K562 (cell line): ENCODE data around the gene XPNPEP1. TPM values are rescaled to one million over a fixed set of nuclear protein-coding genes. Genes with fewer than 3 reads are reported as not detected.
A peak's percentile ranks its signal among the peaks of the same experiment; 100 is the strongest.

Experiments used
- ATAC-seq: fragments of 200-7000 bp; cut with Tn5 transposase; 3 replicates; pipeline ENCODE4 v1.9.1; 2020; ENCODE audit warnings: moderate library complexity
- BruUV-seq: library from RNA; stranded (reverse); fragments of 400-500 nt; replicated peaks from 2 replicates; lab custom pipeline; 2021; lab: Mats Ljungman, UMichigan
- CTCF ChIA-PET: fragments of 300-600 bp; formaldehyde crosslinking; extraction: SDS; loops from one replicate; lab custom pipeline; 2021; ENCODE audit warnings: low intra/inter-chr PET ratio; lab: Yijun Ruan, JAX
- POLR2A ChIA-PET: fragments of 300-600, 350-650 bp; sonication (Branson Sonifier 250); formaldehyde crosslinking; extraction: SDS; loops from one replicate; lab custom pipeline; 2021; ENCODE audit warnings: antibody characterized with exemption, inconsistent platforms; lab: Yijun Ruan, JAX
- DNase-seq, 4 experiments: peaks; one replicate each; pipeline versions ENCODE4 v3.0.0 to v3.0.0-alpha.2; 2011 to 2018; ENCODE audit warnings: low spot score in 3 of 4, mixed read lengths in 3 of 4; ENCODE audit errors: extremely low read depth in 1 of 4
- FAIRE-seq: peaks from 2 replicates; lab custom pipeline; 2011; peaks lifted over from hg19 to GRCh38; lab: Jason Lieb, UNC
- H2AFZ ChIP-seq: 2 replicates; pipeline ENCODE4 v1.6.0; 2011; ENCODE audit warnings: low read depth, low read length, control low read depth, inconsistent platforms
- H3K27ac ChIP-seq: fragments of 200-600 bp; 3 replicates; pipeline ENCODE4 v1.8.0; 2011; ENCODE audit warnings: low read depth, mild to moderate bottlenecking, control low read depth, inconsistent platforms, low read length, moderate library complexity, mixed read lengths; ENCODE audit errors: extremely low read depth
- H3K27me3 ChIP-seq, 2 experiments: fragments of 300-600 bp in 1 of 2; 2 replicates in 1 of 2; 3 replicates in 1 of 2; pipeline versions ENCODE4 v1.6.0 to v1.8.0; 2011; ENCODE audit warnings: inconsistent platforms in 2 of 2, low read length in 2 of 2, mild to moderate bottlenecking in 1 of 2, mixed read lengths in 1 of 2, moderate library complexity in 1 of 2; ENCODE audit not compliant: control insufficient read depth in 2 of 2, insufficient read depth in 2 of 2
- H3K36me3 ChIP-seq: fragments of 300-600 bp; 3 replicates; pipeline ENCODE4 v1.8.0; 2011; ENCODE audit warnings: mild to moderate bottlenecking, low read length, inconsistent platforms; ENCODE audit not compliant: control insufficient read depth, insufficient read depth
- H3K4me1 ChIP-seq, 2 experiments: fragments of 200-600 bp in 1 of 2; replicated peaks in 1 of 2; 2 replicates in 1 of 2; 3 replicates in 1 of 2; pipeline versions ENCODE4 v1.5.1 to v1.8.0; 2011; ENCODE audit warnings: inconsistent platforms in 2 of 2, low read length in 2 of 2, mild to moderate bottlenecking in 1 of 2, mixed read lengths in 1 of 2, moderate library complexity in 1 of 2; ENCODE audit not compliant: control insufficient read depth in 2 of 2, insufficient read depth in 2 of 2
- H3K4me2 ChIP-seq: 2 replicates; pipeline ENCODE4 v1.6.1; 2011; ENCODE audit warnings: low read length, control low read depth, inconsistent platforms, mixed read lengths; ENCODE audit not compliant: insufficient read depth
- H3K4me3 ChIP-seq: fragments of 200-600 bp; sonication (generic), shearing (Covaris generic); 2 replicates; pipeline ENCODE4 v1.5.1; 2016; ENCODE audit warnings: control low read depth, inconsistent platforms
- H3K79me2 ChIP-seq: fragments of 200-600 bp; 3 replicates; pipeline ENCODE4 v1.8.0; 2011; ENCODE audit warnings: low read length, inconsistent platforms; ENCODE audit not compliant: control insufficient read depth, insufficient read depth
- H3K9ac ChIP-seq, 2 experiments: 2 replicates each; pipeline versions ENCODE4 v1.6.0 to v1.6.1; 2011; ENCODE audit warnings: low read depth in 2 of 2, low read length in 2 of 2, control low read depth in 1 of 2, inconsistent platforms in 1 of 2, mild to moderate bottlenecking in 1 of 2, mixed read lengths in 1 of 2; ENCODE audit not compliant: insufficient read depth in 1 of 2
- H3K9me1 ChIP-seq: one replicate; pipeline ENCODE4 v1.6.0; 2011; ENCODE audit warnings: inconsistent platforms, mild to moderate bottlenecking, low read length, moderate library complexity; ENCODE audit not compliant: control insufficient read depth, insufficient read depth
- H3K9me3 ChIP-seq: replicated peaks from 2 replicates; pipeline ENCODE4 v1.5.1; 2011; ENCODE audit warnings: low read depth, low read length, inconsistent platforms; ENCODE audit not compliant: control insufficient read depth, insufficient read depth
- H4K20me1 ChIP-seq: replicated peaks from 2 replicates; pipeline ENCODE4 v1.6.1; 2011; ENCODE audit warnings: low read length, inconsistent platforms, mixed read lengths; ENCODE audit not compliant: control insufficient read depth, insufficient read depth
- CREM ChIP-seq: IDR thresholded peaks from 2 replicates; pipeline ENCODE4 v1.6.1; 2014; ENCODE audit warnings: antibody characterized with exemption, low read depth
- HNRNPLL ChIP-seq: fragments of 200-400 bp; formaldehyde crosslinking; IDR thresholded peaks from 2 replicates; pipeline ENCODE4 v1.6.1; 2017; ENCODE audit warnings: low read length, low read depth, mild to moderate bottlenecking; ENCODE audit not compliant: poor library complexity, severe bottlenecking
- KLF10 ChIP-seq: fragments of 250-450 bp; sonication (Bioruptor Pico); IDR thresholded peaks from 2 replicates; pipeline ENCODE4 v1.6.1; 2021; ENCODE audit warnings: matching md5 sums
- ZNF134 ChIP-seq: fragments of 250-450 bp; sonication (Bioruptor Pico); conservative IDR thresholded peaks from 2 replicates; pipeline ENCODE4 v1.4.0; 2020
- ZNF316 ChIP-seq: fragments of 450-650 bp; IDR thresholded peaks from 2 replicates; pipeline ENCODE4 v1.6.1; 2016
- WGBS: fragments of 100-300 bp; shearing (Covaris generic); methylation state at CpG from one replicate; pipeline ENCODE4 v1.1.6; 2016; ENCODE audit warnings: low coverage, mixed read lengths; ENCODE audit not compliant: insufficient coverage; ENCODE audit errors: missing lambda C conversion rate; 5-methylcytosine and 5-hydroxymethylcytosine counted together
- in situ Hi-C: fragments of 300-500 bp; cut with MboI; formaldehyde crosslinking; loops from 4 replicates; pipeline ENCODE4 v1.15.0; 2018; ENCODE audit warnings: inconsistent platforms, mixed read lengths
- intact Hi-C: fragments of 100-400 bp; cut with micrococcal nuclease; formaldehyde crosslinking; loops from 2 replicates; pipeline ENCODE4 v1.14.2; 2022
- polyA plus RNA-seq, 8 experiments: library from polyadenylated mRNA; depleted of rRNA in 4 of 8; stranded (reverse) in 5 of 8; unstranded in 3 of 8; fragments of >200 nt; fragmentation: Nextera tagmentation in 2 of 8; fragmentation: Illumina TruSeq in 1 of 8; extraction: Ambion mirVana in 2 of 8; extraction: Trizol in 1 of 8; gene quantifications; 2 replicates each; pipeline versions ENCODE4 v1.2.1 to v1.2.3, GENCODE V29; 2011 to 2014; ENCODE audit warnings: inconsistent platforms in 1 of 8, missing spikeins in 1 of 8
- total RNA-seq, 7 experiments: library from RNA; depleted of rRNA in 6 of 7; stranded (reverse); fragments of >200 nt in 6 of 7; fragmentation: Illumina TruSeq in 2 of 7; extraction: Trizol in 2 of 7; gene quantifications; 2 replicates each; pipeline versions ENCODE4 v1.2.1 to v1.2.3, GENCODE V29; 2011 to 2021; ENCODE audit warnings: low replicate concordance in 1 of 7
- TF ChIP-seq, protein P1 (sequence below): fragments of 250-450 bp; sonication (Bioruptor Pico); IDR thresholded peaks from 2 replicates; pipeline ENCODE4 v1.5.0; 2021; ENCODE audit warnings: mild to moderate bottlenecking, moderate library complexity
- TF ChIP-seq, protein P2 (sequence below), 3 experiments: IDR thresholded peaks in 2 of 3; conservative IDR thresholded peaks in 1 of 3; 2 replicates each; pipeline ENCODE4 v1.5.1; 2011 to 2012; ENCODE audit warnings: low read length in 3 of 3, mild to moderate bottlenecking in 3 of 3, control low read depth in 2 of 3, improper control_type of control experiment in 1 of 3, inconsistent platforms in 1 of 3, low read depth in 1 of 3, mixed read lengths in 1 of 3, moderate library complexity in 1 of 3; ENCODE audit not compliant: insufficient read depth in 2 of 3

Gene XPNPEP1
- total and polyA plus RNA-seq, 9 of the 15 experiments (the other 6 are each of a cell fraction or from before 2014, with no cell fraction given): 24.2 to 93.5 (median 40.1) TPM

DNA sequence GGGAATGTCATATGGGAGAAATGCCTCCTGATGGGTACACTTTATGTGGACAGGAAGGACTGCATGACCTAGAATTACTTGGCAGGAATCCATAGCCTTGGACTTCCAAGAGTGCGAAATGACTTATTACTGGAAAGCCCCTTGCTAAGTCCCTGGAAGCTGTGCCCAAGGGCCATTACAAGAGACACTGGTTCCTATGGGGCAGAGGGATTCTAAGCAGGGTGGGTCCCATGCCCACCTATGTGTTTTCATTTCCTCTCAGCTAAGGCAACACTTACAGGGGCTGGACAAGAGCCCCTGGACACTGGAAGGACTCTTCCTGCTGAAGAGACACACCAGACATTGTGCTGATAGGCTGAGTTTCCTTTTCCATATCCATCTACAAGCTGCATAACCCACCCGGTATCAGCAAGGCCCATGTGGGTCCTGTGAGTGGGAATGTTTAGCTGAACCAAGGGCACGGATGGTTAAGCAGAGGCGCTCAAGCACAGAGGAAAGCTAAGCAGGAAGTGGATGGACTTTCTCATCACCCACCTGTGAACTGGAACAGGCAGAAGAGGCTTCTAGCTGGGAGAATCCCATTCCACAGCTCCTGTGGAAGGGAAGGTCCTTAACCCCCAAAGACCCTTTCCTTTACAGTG lies 56.2 kb downstream of the XPNPEP1 start (continued):
- TF ChIP-seq, protein P1, sequence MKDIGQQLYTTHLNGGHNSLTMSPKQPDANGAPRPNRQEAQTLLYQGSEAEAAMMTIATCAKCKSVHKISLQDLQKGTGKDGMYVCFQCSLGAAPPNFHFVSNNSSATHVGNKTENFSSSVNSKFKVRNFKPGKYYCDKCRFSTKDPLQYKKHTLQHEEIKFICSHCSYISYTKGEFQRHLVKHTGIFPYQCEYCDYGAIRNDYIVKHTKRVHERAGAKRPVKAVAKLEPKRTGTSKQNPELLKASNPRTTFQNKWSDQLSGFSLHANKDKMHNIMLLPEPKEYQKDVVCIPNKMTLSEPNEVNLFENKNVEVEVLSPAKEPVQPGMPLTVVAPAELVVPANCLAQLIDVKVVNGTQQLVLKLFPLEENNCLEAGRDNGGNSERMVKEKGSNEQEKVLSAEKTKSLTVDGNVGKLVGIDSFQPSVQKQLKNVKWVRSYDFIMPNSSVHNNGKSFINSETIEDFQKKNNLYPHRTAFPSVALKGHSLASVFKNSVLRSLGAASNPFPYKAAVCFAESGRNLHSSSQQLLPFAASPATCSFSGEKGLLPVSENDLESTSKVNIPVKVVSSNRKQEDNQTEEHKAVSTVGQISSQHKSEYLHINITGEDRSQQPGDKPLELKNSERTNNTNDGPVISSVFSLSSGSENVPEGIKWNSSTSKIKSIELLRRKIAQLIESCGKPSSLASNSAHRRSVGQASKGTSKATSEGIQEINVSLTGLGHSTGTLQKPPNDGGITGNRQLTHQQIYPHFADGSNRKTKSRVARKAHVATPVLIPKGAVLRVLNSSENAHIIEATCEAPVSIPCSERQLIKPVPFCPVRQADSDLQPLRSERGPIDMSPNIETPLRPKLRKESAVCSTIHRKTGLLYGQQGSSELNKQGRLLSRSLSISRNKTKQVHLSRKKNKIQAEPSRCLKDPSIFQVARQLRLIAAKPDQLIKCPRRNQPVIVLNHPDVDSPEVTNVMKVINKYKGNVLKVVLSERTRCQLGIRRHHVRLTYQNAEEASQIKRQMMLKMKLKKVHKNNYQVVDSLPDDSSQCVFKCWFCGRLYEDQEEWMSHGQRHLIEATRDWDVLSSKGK (CRISPR knock-in tag): no peak
- no peak for TF ChIP-seq ZNF134 (CRISPR knock-in tag)
- no peak for TF ChIP-seq KLF10 (CRISPR knock-in tag)

DNA sequence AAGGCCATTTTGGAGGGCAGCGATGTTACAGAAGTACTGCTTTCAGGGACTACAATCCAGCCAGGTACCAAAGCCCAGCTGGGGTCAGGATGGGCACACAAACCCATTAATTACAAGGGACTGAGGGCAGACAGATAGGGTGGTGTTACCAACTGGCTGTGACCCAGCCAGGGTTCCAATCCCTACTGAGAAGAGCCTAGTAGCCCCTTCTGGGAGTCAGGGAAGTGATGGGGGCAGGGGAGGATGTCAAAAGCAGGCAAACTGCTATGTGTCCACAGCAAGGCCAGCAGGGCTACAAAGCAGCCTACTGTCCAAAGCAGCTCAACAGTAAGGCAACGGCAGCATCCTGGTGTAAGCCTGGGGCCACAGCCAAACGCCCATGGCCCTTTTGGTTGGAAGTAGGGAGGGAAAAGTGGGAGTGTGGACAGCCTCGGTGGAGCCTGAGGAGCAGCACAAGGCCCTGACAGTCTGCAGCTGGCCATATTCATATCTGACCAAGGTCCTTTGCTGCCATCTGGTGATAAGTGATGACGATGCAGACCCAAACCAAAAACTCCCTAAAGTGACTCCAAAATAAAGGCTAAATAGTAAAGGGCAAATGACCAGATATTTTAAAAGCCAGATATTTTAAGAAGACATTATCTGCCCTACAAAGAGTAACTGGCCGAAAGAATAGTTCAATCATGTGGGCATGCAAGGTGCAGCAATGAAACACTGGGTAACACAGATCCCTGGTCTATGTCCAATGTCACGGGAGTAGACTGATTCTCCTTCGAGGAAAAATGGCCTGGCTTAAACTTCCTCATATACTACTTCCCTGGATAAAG lies 56.9 kb downstream of the XPNPEP1 start:
- POLR2A ChIA-PET: no interaction called here
- peak; percentile 17 to 30 (median 24) for DNase-seq
- Histone ChIP-seq H3K9me3 (no peaks in the 10 kb centered on the region), H3K4me1 (no peaks in the 10 kb centered on the region), H3K9ac (peak overlapping the region in 1 of 2 experiments; percentile 18; a peak in 1 of 4 replicates), H4K20me1 (no peaks in the 10 kb centered on the region), H3K4me2 (no peak overlapping the region), H3K79me2 (no peaks in the 10 kb centered on the region), H3K9me1 (no peaks in the 10 kb centered on the region), H2AFZ (no peak overlapping the region), H3K27ac (no peak overlapping the region), H3K27me3 (no peaks in the 10 kb centered on the region), H3K36me3 (peaks cover 10% of the 10 kb centered on the region; the same call in 1 of the 3 replicates), H3K4me3 (no peak overlapping the region)
- 61% methylated on average over 6 of the region's 8 CpGs for WGBS
- TF ChIP-seq, protein P2, sequence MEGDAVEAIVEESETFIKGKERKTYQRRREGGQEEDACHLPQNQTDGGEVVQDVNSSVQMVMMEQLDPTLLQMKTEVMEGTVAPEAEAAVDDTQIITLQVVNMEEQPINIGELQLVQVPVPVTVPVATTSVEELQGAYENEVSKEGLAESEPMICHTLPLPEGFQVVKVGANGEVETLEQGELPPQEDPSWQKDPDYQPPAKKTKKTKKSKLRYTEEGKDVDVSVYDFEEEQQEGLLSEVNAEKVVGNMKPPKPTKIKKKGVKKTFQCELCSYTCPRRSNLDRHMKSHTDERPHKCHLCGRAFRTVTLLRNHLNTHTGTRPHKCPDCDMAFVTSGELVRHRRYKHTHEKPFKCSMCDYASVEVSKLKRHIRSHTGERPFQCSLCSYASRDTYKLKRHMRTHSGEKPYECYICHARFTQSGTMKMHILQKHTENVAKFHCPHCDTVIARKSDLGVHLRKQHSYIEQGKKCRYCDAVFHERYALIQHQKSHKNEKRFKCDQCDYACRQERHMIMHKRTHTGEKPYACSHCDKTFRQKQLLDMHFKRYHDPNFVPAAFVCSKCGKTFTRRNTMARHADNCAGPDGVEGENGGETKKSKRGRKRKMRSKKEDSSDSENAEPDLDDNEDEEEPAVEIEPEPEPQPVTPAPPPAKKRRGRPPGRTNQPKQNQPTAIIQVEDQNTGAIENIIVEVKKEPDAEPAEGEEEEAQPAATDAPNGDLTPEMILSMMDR (IDR thresholded peaks at IDR 0.05 in 2 of 3, conservative IDR thresholded peaks at IDR 0.05 in 1 of 3; ENCODE audit: insufficient read depth in 2 of 3, low read depth in 1 of 3, low read length in 3 of 3): peak; percentile 23 to 49 (median 44); a peak in 4 of 6 replicates
- TF ChIP-seq HNRNPLL (no peak), CREM (peak; percentile 50; the same call in 1 of the 2 replicates), ZNF316 (peak; percentile 53)
- intact Hi-C loops (no loop called here), in situ Hi-C loops (loop anchor here (25.0 kb wide), 1 partner anchor 1446 kb away; no protein-coding TSS in a partner anchor)
- BruUV-seq: no TSS peak
- peak; percentile 93 for ATAC-seq
- CTCF ChIA-PET: interaction anchor here (0.6 kb wide), 1 partner anchor 431 kb away, joined by 3 read pairs; no protein-coding TSS in a partner anchor
- FAIRE-seq: peak; percentile 29
